Testis (tissue), 2 donors: ENCODE data around the gene MAP2K5.

ENCODE experiments used
- POLR2A ChIP-seq: fragments of 450-650 bp; IDR thresholded peaks from one replicate; pipeline ENCODE4 v1.6.1; 2017; ENCODE audit warnings: antibody characterized with exemption, mild to moderate bottlenecking, moderate library complexity
- TF ChIP-seq, protein P1 (sequence below), 3 experiments: fragments of 450-650 bp in 2 of 3; fragments of 200-600 bp in 1 of 3; sonication (generic) in 1 of 3; IDR thresholded peaks; one replicate each; pipeline ENCODE4 v1.5.1; 2016 to 2019; ENCODE audit warnings: antibody characterized with exemption in 3 of 3, mild to moderate bottlenecking in 2 of 3, moderate library complexity in 1 of 3

DNA sequence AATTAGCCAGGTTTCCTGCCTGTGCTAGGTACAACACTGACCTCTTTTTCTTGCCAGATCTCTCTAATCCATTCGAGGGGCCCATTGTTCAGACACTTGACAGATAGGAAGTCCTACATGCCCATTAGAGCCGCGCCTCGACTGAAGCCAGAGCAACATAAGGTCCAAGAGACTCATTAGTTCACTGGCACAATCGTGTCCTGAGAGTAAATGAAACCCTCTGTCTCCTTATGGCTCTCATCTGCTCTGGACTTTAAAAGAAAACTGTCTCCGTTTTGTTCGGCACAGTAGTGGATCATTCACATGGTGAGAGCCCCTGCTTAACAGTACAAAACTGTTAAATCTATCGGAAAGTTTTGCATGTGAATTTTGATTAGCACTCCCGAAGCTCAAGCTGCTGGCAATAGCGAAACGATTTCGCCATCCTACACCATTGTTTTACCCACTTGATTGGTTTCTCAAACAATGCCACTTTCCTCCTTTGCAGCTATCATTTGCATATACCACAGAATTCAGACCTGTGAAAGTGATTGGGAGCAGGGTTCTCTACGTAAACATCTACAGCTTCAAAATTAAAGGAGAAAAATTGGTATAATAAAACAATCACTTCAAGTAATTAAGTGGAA is 40.6 kb upstream of the MAP2K5 start:
- TF ChIP-seq POLR2A: no peak
- TF ChIP-seq, protein P1, sequence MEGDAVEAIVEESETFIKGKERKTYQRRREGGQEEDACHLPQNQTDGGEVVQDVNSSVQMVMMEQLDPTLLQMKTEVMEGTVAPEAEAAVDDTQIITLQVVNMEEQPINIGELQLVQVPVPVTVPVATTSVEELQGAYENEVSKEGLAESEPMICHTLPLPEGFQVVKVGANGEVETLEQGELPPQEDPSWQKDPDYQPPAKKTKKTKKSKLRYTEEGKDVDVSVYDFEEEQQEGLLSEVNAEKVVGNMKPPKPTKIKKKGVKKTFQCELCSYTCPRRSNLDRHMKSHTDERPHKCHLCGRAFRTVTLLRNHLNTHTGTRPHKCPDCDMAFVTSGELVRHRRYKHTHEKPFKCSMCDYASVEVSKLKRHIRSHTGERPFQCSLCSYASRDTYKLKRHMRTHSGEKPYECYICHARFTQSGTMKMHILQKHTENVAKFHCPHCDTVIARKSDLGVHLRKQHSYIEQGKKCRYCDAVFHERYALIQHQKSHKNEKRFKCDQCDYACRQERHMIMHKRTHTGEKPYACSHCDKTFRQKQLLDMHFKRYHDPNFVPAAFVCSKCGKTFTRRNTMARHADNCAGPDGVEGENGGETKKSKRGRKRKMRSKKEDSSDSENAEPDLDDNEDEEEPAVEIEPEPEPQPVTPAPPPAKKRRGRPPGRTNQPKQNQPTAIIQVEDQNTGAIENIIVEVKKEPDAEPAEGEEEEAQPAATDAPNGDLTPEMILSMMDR (IDR thresholded peaks at IDR 0.05): no peak
